Stimulated activated naive CD8-positive, alpha-beta T cell treated with anti-CD3 and anti-CD28 coated beads, Interleukin-15, Interleukin-2, amounts not matched to agents 100 ng/mL and 50 ng/mL, for 24 hours (primary cell): ENCODE data around the gene KLRC2.
"Not testable (repeated sequence)": the region's sequence is repeated elsewhere in the genome, so short reads cannot be mapped to it uniquely, and the experiment has no call there.

Experiments used
- H3K27ac Mint-ChIP-seq: one replicate; pipeline ENCODE4 v1.8.0; 2021; ENCODE audit warnings: mild to moderate bottlenecking, mixed read lengths
- H3K27me3 Mint-ChIP-seq: one replicate; pipeline ENCODE4 v1.8.0; 2021; ENCODE audit warnings: mixed read lengths
- H3K36me3 Mint-ChIP-seq: one replicate; pipeline ENCODE4 v1.8.0; 2021; ENCODE audit warnings: low read depth, mixed read lengths
- H3K4me1 Mint-ChIP-seq: one replicate; pipeline ENCODE4 v1.8.0; 2021; ENCODE audit warnings: low read depth, mixed read lengths
- H3K4me3 Mint-ChIP-seq: one replicate; pipeline ENCODE4 v1.8.0; 2021; ENCODE audit warnings: mild to moderate bottlenecking, mixed read lengths
- H3K9me3 Mint-ChIP-seq: one replicate; pipeline ENCODE4 v1.8.0; 2021; ENCODE audit warnings: mixed read lengths

Gene KLRC2

GRCh38 chr12:10393291-10393690 lies 42.5 kb downstream of the KLRC2 start:
- H3K27ac Mint-ChIP-seq, result peak overlapping the region; percentile 86
- H3K4me3 Mint-ChIP-seq, result peak overlapping the region; percentile 84
- H3K9me3 Mint-ChIP-seq, result no peaks in the 10 kb centered on the region
- no peaks in the 10 kb centered on the region for H3K27me3 Mint-ChIP-seq
- H3K36me3 Mint-ChIP-seq, result peaks cover 11% of the 10 kb centered on the region
- peaks cover 77% of the 10 kb centered on the region for H3K4me1 Mint-ChIP-seq

- Mint-ChIP-seq H3K36me3 (peaks cover 13% of the 10 kb centered on the region), H3K4me1 (peaks cover 68% of the 10 kb centered on the region), H3K27ac (peak overlapping the region; percentile 91), H3K27me3 (no peaks in the 10 kb centered on the region), H3K4me3 (peak overlapping the region; percentile 68), H3K9me3 (no peaks in the 10 kb centered on the region)
Observed at GRCh38 chr12:10392394-10392930, 43.3 kb downstream of the KLRC2 start.

- peak overlapping the region; percentile 88 for H3K27ac Mint-ChIP-seq
- not testable (repeated sequence) for H3K27me3 Mint-ChIP-seq, H3K9me3 Mint-ChIP-seq
- peaks cover 66% of the 10 kb centered on the region for H3K4me1 Mint-ChIP-seq
- H3K36me3 Mint-ChIP-seq, result peaks cover 27% of the 10 kb centered on the region
- peak overlapping the region; percentile 41 for H3K4me3 Mint-ChIP-seq
Observed at GRCh38 chr12:10390991-10391390, 44.8 kb downstream of the KLRC2 start.

GRCh38 chr12:10389904-10390303 lies 45.9 kb downstream of the KLRC2 start, which contains the start of gene KLRK1:
TSS of gene KLRK1 (minus strand) at chr12:10390041. CDS start at chr12:10388810, 1,231 bp downstream.
- peaks cover 38% of the 10 kb centered on the region for H3K36me3 Mint-ChIP-seq
- H3K4me3 Mint-ChIP-seq, result peak within 1 kb of the TSS; percentile 92
- no peaks in the 10 kb centered on the region for H3K9me3 Mint-ChIP-seq
- H3K27ac Mint-ChIP-seq, result peak within 1 kb of the TSS; percentile 88
- peaks cover 65% of the 10 kb centered on the region for H3K4me1 Mint-ChIP-seq
- H3K27me3 Mint-ChIP-seq, result no peaks in the 10 kb centered on the region

GRCh38 chr12:10388624-10389413 lies 47.0 kb downstream of the KLRC2 start:
- peaks cover 4% of the 10 kb centered on the region for H3K9me3 Mint-ChIP-seq
- H3K27ac Mint-ChIP-seq, result peak overlapping the region; percentile 88
- peak overlapping the region; percentile 92 for H3K4me3 Mint-ChIP-seq
- peaks cover 64% of the 10 kb centered on the region for H3K4me1 Mint-ChIP-seq
- peaks cover 48% of the 10 kb centered on the region for H3K36me3 Mint-ChIP-seq
- H3K27me3 Mint-ChIP-seq, result no peaks in the 10 kb centered on the region

GRCh38 chr12:10387498-10387897 lies 48.3 kb downstream of the KLRC2 start:
- Mint-ChIP-seq H3K4me1 (peaks cover 62% of the 10 kb centered on the region), H3K4me3 (peak overlapping the region; percentile 92), H3K27ac (peak overlapping the region; percentile 81)

GRCh38 chr12:10386857-10387256 lies 49.0 kb downstream of the KLRC2 start:
- Mint-ChIP-seq H3K27ac (peak overlapping the region; percentile 93), H3K27me3 (no peaks in the 10 kb centered on the region), H3K4me3 (peak overlapping the region; percentile 92), H3K4me1 (peaks cover 62% of the 10 kb centered on the region), H3K9me3 (peaks cover 4% of the 10 kb centered on the region), H3K36me3 (peaks cover 67% of the 10 kb centered on the region)

More at GRCh38 chr12:10387498-10387897, 48.3 kb downstream of the KLRC2 start:
- not testable (repeated sequence) for H3K27me3 Mint-ChIP-seq, H3K9me3 Mint-ChIP-seq
- H3K36me3 Mint-ChIP-seq, result peaks cover 61% of the 10 kb centered on the region

- Mint-ChIP-seq H3K4me3 (peak overlapping the region; percentile 85), H3K27ac (peak overlapping the region; percentile 93), H3K9me3 (peaks cover 4% of the 10 kb centered on the region), H3K27me3 (no peaks in the 10 kb centered on the region), H3K36me3 (peaks cover 84% of the 10 kb centered on the region), H3K4me1 (peaks cover 68% of the 10 kb centered on the region)
Observed at GRCh38 chr12:10385166-10385613, 50.6 kb downstream of the KLRC2 start.

- Mint-ChIP-seq H3K9me3 (peaks cover 4% of the 10 kb centered on the region), H3K27me3 (no peaks in the 10 kb centered on the region), H3K27ac (peak overlapping the region; percentile 93), H3K4me3 (peak overlapping the region; percentile 85), H3K4me1 (peaks cover 72% of the 10 kb centered on the region), H3K36me3 (peaks cover 87% of the 10 kb centered on the region)
Observed at GRCh38 chr12:10384191-10384590, 51.6 kb downstream of the KLRC2 start.

- Mint-ChIP-seq H3K27me3 (no peaks in the 10 kb centered on the region), H3K36me3 (peaks cover 89% of the 10 kb centered on the region), H3K9me3 (peaks cover 4% of the 10 kb centered on the region), H3K4me1 (peaks cover 93% of the 10 kb centered on the region), H3K27ac (peak overlapping the region; percentile 93), H3K4me3 (peak overlapping the region; percentile 85)
Observed at GRCh38 chr12:10381928-10382628, 53.7 kb downstream of the KLRC2 start.
